GM19397 (cell line): Measurements from ENCODE around the gene UBA7.
A peak's percentile ranks its signal among the peaks of the same experiment; 100 is the strongest.
"Not testable (repeated sequence)": the region's sequence is repeated elsewhere in the genome, so short reads cannot be mapped to it uniquely, and the experiment has no call there.

ENCODE experiments used
- ATAC-seq: cut with Tn5 transposase; IDR thresholded peaks from one replicate; pipeline ENCODE4 v1.9.1; 2021; ENCODE audit warnings: mild to moderate bottlenecking, moderate library complexity; ENCODE audit not compliant: unreplicated experiment

The UBA7 gene

GRCh38 chr3:49785565-49786356 lies 28.0 kb downstream of the UBA7 start:
- peak; percentile 40 for ATAC-seq

DNA sequence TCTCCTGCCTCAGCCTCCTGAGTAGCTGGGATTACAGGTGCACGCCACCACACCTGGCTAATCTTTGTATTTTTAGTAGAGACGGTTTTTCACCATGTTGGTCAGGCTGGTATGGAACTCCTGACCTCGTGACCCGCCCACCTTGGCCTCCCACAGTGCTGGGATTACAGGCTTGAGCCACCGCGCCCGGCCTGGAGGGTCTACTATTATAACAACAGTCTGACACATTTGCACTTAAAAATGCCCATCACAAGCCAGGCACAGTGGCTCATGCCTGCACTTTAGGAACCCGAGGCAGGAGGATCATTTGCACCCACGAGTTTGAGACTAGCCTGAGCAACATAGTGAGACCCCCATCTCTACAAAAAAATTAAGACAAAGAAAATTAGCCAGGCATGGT lies 31.5 kb downstream of the UBA7 start:
- ATAC-seq = not testable (repeated sequence)

DNA sequence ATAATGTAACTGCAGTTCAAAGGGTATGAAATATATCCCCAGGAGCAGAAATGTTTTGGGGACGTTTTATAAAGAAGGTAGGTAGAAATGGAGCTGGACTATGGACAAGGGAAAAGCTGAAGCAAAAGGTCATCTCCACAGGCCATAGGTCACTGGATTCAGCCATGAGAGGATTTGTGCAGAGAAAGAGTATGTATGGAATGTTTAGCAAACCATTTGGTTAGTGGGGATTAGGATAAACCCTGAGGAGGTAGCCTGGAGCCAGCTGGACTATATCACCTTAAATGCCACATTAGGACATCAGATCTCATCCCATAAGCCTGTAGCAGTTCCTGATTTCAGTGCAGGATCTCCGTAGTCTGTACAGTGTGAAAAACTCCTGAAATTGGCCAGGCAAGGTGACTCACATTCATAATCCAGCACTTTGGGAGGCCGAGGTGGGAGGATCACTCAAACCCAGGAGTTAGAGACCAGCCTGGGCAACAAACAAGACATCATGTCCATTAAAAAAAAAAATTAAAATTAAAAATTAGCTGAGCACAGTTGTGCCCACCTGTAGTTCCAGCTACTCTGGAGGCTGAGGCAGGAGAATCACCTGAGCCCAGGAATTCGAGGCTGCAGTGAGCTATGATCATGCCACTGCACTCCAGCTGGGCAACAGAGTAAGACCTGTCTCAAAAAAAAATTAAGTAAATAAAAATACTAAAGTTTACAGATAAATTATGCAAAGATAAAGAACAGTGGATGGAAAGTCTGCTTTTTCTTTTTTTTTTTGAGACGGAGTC lies 32.1 kb downstream of the UBA7 start:
- no peak for ATAC-seq

- not testable (repeated sequence) for ATAC-seq
Measured at GRCh38 chr3:49780975-49781365, 32.8 kb downstream of the UBA7 start.

DNA sequence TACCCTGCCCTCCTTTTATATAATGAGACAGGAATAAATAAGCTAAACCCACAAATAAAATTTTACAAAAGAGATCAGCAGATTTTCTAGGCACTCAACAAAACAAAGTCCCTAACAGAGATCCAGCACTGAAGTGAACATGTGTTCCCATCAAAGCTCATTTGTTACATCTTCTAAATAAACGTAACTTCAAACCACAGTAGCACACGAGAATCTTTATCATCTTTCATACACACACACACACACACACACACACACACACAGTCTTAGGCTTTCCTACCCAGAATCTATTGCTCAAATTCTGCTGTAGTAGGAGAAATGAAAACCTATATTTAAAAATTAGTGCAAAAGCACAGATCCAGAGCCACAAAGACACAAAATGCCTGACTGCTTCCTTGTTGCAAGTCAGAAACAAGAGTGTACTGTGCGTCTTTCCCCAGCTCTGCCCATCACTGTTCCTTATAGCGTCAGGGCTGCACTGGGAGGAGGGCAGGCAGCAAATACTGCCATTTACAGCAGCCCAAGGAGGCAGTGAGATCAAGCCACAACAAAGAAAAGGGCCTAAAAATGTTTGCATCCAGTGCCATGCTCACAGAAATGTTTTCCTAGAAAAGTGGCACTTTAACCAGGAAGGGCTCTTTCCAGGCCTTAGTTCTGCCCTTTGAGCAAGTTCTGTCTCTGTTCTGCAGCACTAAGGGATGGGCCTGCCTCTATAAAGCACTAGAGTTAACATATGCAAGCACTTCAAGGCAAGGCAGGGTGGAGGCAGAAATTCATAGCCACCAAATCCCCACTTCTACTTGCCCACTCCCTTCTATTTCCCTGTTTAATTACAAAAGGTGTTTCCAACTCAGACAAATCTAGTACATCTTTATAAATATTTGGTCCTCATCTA lies 33.4 kb downstream of the UBA7 start:
- no peak for ATAC-seq

GRCh38 chr3:49779358-49780079 lies 34.2 kb downstream of the UBA7 start:
- no peak for ATAC-seq

GRCh38 chr3:49776101-49776500 lies 37.7 kb downstream of the UBA7 start:
- not testable (repeated sequence) for ATAC-seq

GRCh38 chr3:49775538-49775937 lies 38.2 kb downstream of the UBA7 start:
- ATAC-seq = no peak

GRCh38 chr3:49772703-49773102 lies 41.0 kb downstream of the UBA7 start:
- ATAC-seq = no peak

- ATAC-seq = no peak
Measured at GRCh38 chr3:49771340-49771938, 42.3 kb downstream of the UBA7 start.

GRCh38 chr3:49769926-49770325 lies 43.8 kb downstream of the UBA7 start:
- no peak for ATAC-seq

DNA sequence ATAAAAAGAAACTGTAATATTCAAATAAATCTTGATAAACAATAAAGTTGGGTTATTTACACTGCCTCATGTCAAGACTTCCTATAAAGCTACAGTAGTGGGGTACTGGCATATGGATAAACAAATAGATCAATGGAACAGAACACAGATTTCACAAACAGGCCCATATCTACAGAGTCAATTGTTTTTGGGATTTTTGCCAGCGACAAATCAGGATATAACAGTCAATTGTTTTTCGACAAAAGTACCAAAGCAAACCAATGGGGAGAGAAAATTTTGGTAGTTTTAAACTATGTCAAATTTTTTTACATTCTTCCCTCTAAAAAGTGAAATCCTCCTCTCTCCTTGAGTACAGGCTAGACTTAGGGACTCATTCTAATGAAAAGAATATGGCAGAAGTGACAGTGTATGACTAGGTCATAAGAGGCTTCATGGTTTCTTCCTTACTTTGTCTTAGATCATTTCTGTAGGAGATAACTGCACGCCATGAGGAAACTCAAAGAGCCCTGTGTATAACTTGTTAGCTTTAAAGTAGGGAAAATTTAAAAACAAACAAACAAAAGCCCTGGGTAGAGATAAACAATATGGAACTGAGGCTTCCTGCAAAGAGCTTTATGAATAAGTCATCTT lies 44.4 kb downstream of the UBA7 start:
- ATAC-seq = no peak

- ATAC-seq = no peak
Measured at GRCh38 chr3:49763981-49764380, 49.8 kb downstream of the UBA7 start.

DNA sequence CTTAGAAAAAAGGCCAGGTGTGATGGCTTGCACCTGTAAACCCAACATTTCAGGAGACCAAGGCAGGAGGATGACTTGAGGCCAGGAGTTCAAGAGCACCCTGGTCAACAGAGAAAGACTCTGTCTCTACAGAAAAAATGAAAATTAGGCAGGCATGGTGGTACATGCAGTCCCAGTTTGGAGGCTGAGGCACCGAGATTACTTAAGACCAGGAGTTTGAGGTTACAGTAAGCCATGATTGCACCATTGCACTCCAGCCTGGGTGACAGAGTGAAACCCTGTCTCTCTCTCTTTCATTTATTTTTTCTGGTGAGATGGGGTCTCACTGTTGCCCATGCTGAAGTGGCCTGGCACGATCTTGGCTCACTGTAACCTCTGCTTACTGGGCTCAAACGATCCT lies 52.1 kb downstream of the UBA7 start:
- ATAC-seq = no peak

DNA sequence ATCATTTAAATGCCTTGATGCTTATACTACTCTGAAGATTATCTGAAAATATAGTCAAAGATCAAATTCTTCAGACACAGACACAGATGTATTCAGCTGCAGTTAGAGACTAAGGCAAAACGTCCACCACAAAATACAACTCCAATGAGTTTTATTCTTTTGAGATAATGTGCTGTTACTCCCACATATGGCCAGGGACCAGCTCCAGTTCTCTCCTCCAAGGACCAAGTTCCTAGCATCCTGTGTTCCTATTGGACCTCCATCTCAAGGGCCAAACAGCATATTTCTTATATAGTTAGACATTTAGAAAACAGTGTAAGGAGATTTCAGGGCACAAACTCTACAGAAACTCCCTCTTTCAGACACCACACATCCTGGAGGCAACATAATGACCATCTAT lies 54.5 kb downstream of the UBA7 start:
- ATAC-seq = no peak

GRCh38 chr3:49757197-49757596 lies 56.6 kb downstream of the UBA7 start:
- no peak for ATAC-seq

DNA sequence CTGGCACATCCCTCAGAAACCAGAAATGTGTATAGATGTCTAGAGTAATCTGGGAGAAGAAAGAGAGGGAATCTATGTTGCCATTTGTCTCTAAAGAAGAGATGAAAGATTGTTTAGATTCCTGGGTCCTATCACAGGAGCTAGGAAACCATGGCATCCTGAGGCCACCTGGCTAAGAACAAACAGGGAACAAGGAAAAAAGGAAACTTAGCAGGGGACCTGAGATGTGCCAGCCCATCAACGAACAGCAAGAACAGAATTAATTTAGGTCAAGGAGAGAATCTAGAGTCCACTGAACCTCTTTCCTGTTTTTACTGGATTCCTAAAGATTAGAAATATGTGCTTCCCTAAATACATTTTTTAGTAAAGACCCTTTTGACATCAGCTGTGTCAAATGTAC lies 57.7 kb downstream of the UBA7 start:
- ATAC-seq = no peak
